Nephron progenitor cell (in vitro differentiated cells): ENCODE measurements around the gene ATP2A2.
"Not testable (repeated sequence)": the region's sequence is repeated elsewhere in the genome, so short reads cannot be mapped to it uniquely, and the experiment has no call there.

Source experiments
- DNase-seq: peaks from one replicate; pipeline ENCODE4 v3.0.0; 2021
- H3K27ac Mint-ChIP-seq: 2 replicates; pipeline ENCODE4 v1.8.0; 2021; ENCODE audit warnings: mild to moderate bottlenecking, moderate library complexity, mixed read lengths
- H3K27me3 Mint-ChIP-seq: 2 replicates; pipeline ENCODE4 v1.8.0; 2021; ENCODE audit warnings: mild to moderate bottlenecking, low read depth, mixed read lengths; ENCODE audit not compliant: poor library complexity
- H3K36me3 Mint-ChIP-seq: 2 replicates; pipeline ENCODE4 v1.8.0; 2021; ENCODE audit warnings: low read depth, mixed read lengths
- H3K4me1 Mint-ChIP-seq: 2 replicates; pipeline ENCODE4 v1.8.0; 2021; ENCODE audit warnings: mixed read lengths
- H3K4me3 Mint-ChIP-seq: 2 replicates; pipeline ENCODE4 v1.8.0; 2021; ENCODE audit warnings: mild to moderate bottlenecking, moderate library complexity, mixed read lengths
- H3K9me3 Mint-ChIP-seq: 2 replicates; pipeline ENCODE4 v1.8.0; 2021; ENCODE audit warnings: mild to moderate bottlenecking, moderate library complexity, mixed read lengths
- CTCF ChIP-seq: fragments of 200-600 bp; sonication (generic); IDR thresholded peaks from 2 replicates; pipeline ENCODE4 v1.5.0; 2021; ENCODE audit warnings: antibody characterized with exemption

Gene ATP2A2

GRCh38 chr12:110335481-110336045 lies 54.5 kb downstream of the ATP2A2 start:
- Mint-ChIP-seq H3K4me3 (no peak overlapping the region), H3K36me3 (peaks cover 80% of the 10 kb centered on the region), H3K27me3 (no peaks in the 10 kb centered on the region), H3K4me1 (no peaks in the 10 kb centered on the region), H3K27ac (no peak overlapping the region), H3K9me3 (no peaks in the 10 kb centered on the region)
- DNase-seq: no peak
- TF ChIP-seq CTCF: no peak

GRCh38 chr12:110337912-110338710 lies 57.1 kb downstream of the ATP2A2 start:
- no peak for TF ChIP-seq CTCF
- DNase-seq: no peak
- Mint-ChIP-seq H3K4me3 (no peak overlapping the region), H3K9me3 (no peaks in the 10 kb centered on the region), H3K27me3 (no peaks in the 10 kb centered on the region), H3K36me3 (peaks cover 90% of the 10 kb centered on the region), H3K27ac (peak overlapping the region; percentile 73), H3K4me1 (no peaks in the 10 kb centered on the region)

GRCh38 chr12:110338754-110339153 lies 57.7 kb downstream of the ATP2A2 start:
- Mint-ChIP-seq H3K27ac (peak overlapping the region; percentile 34), H3K27me3 (no peaks in the 10 kb centered on the region), H3K4me3 (no peak overlapping the region), H3K9me3 (no peaks in the 10 kb centered on the region), H3K4me1 (no peaks in the 10 kb centered on the region), H3K36me3 (peaks cover 90% of the 10 kb centered on the region)
- TF ChIP-seq CTCF: no peak
- no peak for DNase-seq

- Mint-ChIP-seq H3K36me3 (peaks cover 90% of the 10 kb centered on the region), H3K9me3 (no peaks in the 10 kb centered on the region), H3K27ac (no peak overlapping the region), H3K27me3 (no peaks in the 10 kb centered on the region), H3K4me1 (no peaks in the 10 kb centered on the region), H3K4me3 (no peak overlapping the region)
- no peak for DNase-seq
- TF ChIP-seq CTCF: no peak
These were observed 58.3 kb downstream of the ATP2A2 start for GRCh38 chr12:110339184-110339952.

- H3K9me3 Mint-ChIP-seq, H3K27me3 Mint-ChIP-seq, H3K4me1 Mint-ChIP-seq, DNase-seq, H3K27ac Mint-ChIP-seq, H3K4me3 Mint-ChIP-seq: not testable (repeated sequence)
- H3K36me3 Mint-ChIP-seq: peaks cover 94% of the 10 kb centered on the region
These were observed 59.2 kb downstream of the ATP2A2 start for GRCh38 chr12:110340261-110340660.

GRCh38 chr12:110340706-110341105 lies 59.7 kb downstream of the ATP2A2 start:
- Mint-ChIP-seq H3K4me3 (no peak overlapping the region), H3K27ac (peak overlapping the region; percentile 9), H3K27me3 (no peaks in the 10 kb centered on the region), H3K36me3 (peaks cover 91% of the 10 kb centered on the region), H3K9me3 (no peaks in the 10 kb centered on the region), H3K4me1 (no peaks in the 10 kb centered on the region)
- TF ChIP-seq CTCF: no peak
- no peak for DNase-seq
